Thyroid gland (tissue), 4 donors: ENCODE measurements around the gene OR2G6. TPM values are rescaled to one million over a fixed set of nuclear protein-coding genes. Genes with fewer than 3 reads are reported as not detected.
"Not testable (repeated sequence)": the region's sequence is repeated elsewhere in the genome, so short reads cannot be mapped to it uniquely, and the experiment has no call there.

Experiments
- DNase-seq, 2 donors: peaks; one replicate each; pipeline ENCODE4 v3.0.0-alpha.2; 2019
- H3K27ac ChIP-seq, 3 donors: fragments of 200-600 bp; sonication (generic); 1 replicate in 2 of 3; 2 replicates in 1 of 3; pipeline ENCODE4 v1.5.1; 2016 to 2019; ENCODE audit warnings: mild to moderate bottlenecking in 1 of 3, moderate library complexity in 1 of 3
- H3K27me3 ChIP-seq: fragments of 200-600 bp; sonication (generic); one replicate; pipeline ENCODE4 v1.5.1; 2019
- H3K36me3 ChIP-seq, 2 donors: fragments of 200-600 bp; sonication (generic); one replicate each; pipeline ENCODE4 v1.5.1; 2016 to 2019
- H3K4me1 ChIP-seq, 2 donors: fragments of 200-600 bp; sonication (generic); one replicate each; pipeline ENCODE4 v1.5.1; 2017 to 2019
- H3K4me3 ChIP-seq, 3 donors: fragments of 200-600 bp; sonication (generic); replicated peaks in 1 of 3; 1 replicate in 2 of 3; 2 replicates in 1 of 3; pipeline ENCODE4 v1.5.1; 2016; ENCODE audit warnings: mild to moderate bottlenecking in 1 of 3
- H3K9me3 ChIP-seq: fragments of 200-600 bp; sonication (generic); one replicate; pipeline ENCODE4 v1.5.1; 2017
- CTCF ChIP-seq, 6 experiments: fragments of 200-600 bp in 3 of 6; fragments of 450-650 bp in 3 of 6; sonication (generic) in 3 of 6; IDR thresholded peaks; one replicate each; pipeline ENCODE4 v1.5.1; 2016 to 2019; ENCODE audit warnings: antibody characterized with exemption in 6 of 6, mild to moderate bottlenecking in 2 of 6, inconsistent platforms in 1 of 6, moderate library complexity in 1 of 6
- POLR2A ChIP-seq, 2 donors: fragments of 450-650 bp; IDR thresholded peaks; one replicate each; pipeline ENCODE4 v1.6.1; 2017; ENCODE audit warnings: antibody characterized with exemption in 2 of 2, mild to moderate bottlenecking in 2 of 2, moderate library complexity in 1 of 2
- WGBS, 2 donors: methylation state at CpG; one replicate each; pipeline ENCODE4 v1.1.5; 2017; 5-methylcytosine and 5-hydroxymethylcytosine counted together
- intact Hi-C: fragments of 100-400 bp; cut with DNase I; formaldehyde crosslinking; loops from one replicate; pipeline ENCODE4 v1.15.1; 2023
- total RNA-seq, 4 donors: library from RNA; depleted of rRNA; stranded (reverse); fragments of >200 nt; gene quantifications; one replicate each; pipeline ENCODE4 v1.2.3, GENCODE V29; 2016

OR2G6 gene
- total RNA-seq, 4 donors from 2014 or later = not detected

GRCh38 chr1:248521856-248522255 is 14.0 kb downstream of the OR2G6 start:
- no peaks in the 10 kb centered on the region for H3K4me1 ChIP-seq
- TF ChIP-seq CTCF (IDR thresholded peaks at IDR 0.05) (no peak), POLR2A (IDR thresholded peaks at IDR 0.05) (no peak)
- intact Hi-C loops = no loop called here
- WGBS, 2 donors = 90% methylated on average over 12 of the region's 12 CpGs
- H3K4me3 ChIP-seq = no peak overlapping the region
- H3K27ac ChIP-seq = no peak overlapping the region
- no peaks in the 10 kb centered on the region for H3K36me3 ChIP-seq
- H3K27me3 ChIP-seq = no peaks in the 10 kb centered on the region
- H3K9me3 ChIP-seq = no peaks in the 10 kb centered on the region
- no peak for DNase-seq

- H3K27ac ChIP-seq, H3K4me3 ChIP-seq, DNase-seq, H3K4me1 ChIP-seq, H3K27me3 ChIP-seq, H3K36me3 ChIP-seq, intact Hi-C loops, H3K9me3 ChIP-seq: not testable (repeated sequence)
These were observed 29.6 kb downstream of the OR2G6 start for GRCh38 chr1:248537449-248537848.

- H3K36me3 ChIP-seq, intact Hi-C loops, H3K27me3 ChIP-seq, H3K9me3 ChIP-seq, H3K4me3 ChIP-seq, H3K27ac ChIP-seq, H3K4me1 ChIP-seq, DNase-seq: not testable (repeated sequence)
- no CpG with 5 or more reads among the region's 2 CpGs for WGBS, 2 donors
These were observed 39.5 kb downstream of the OR2G6 start for GRCh38 chr1:248547383-248547782.

GRCh38 chr1:248551027-248551426 is 43.2 kb downstream of the OR2G6 start:
- intact Hi-C loops = not testable (repeated sequence)

GRCh38 chr1:248562672-248563071 is 54.8 kb downstream of the OR2G6 start, which contains the start of gene OR2T29:
OR2T29 (minus strand) TSS chr1:248562772; CDS start chr1:248559491, 3,281 bp downstream.
- H3K4me1 ChIP-seq, H3K36me3 ChIP-seq, DNase-seq, H3K4me3 ChIP-seq, H3K9me3 ChIP-seq, intact Hi-C loops, H3K27ac ChIP-seq, H3K27me3 ChIP-seq: not testable (repeated sequence)
- 72 to 83% methylated on average over 1 to 2 of the region's 3 CpGs for WGBS, 2 donors

More at GRCh38 chr1:248551027-248551426, 43.2 kb downstream of the OR2G6 start:
- H3K27ac ChIP-seq, DNase-seq, H3K36me3 ChIP-seq, H3K4me1 ChIP-seq, H3K27me3 ChIP-seq, H3K9me3 ChIP-seq, H3K4me3 ChIP-seq: not testable (repeated sequence)
- WGBS, 2 donors = no CpG with 5 or more reads among the region's 6 CpGs

GRCh38 chr1:248565530-248566373 is 57.9 kb downstream of the OR2G6 start:
- H3K4me3 ChIP-seq, H3K36me3 ChIP-seq, H3K27me3 ChIP-seq, H3K9me3 ChIP-seq, H3K27ac ChIP-seq, intact Hi-C loops, DNase-seq, H3K4me1 ChIP-seq: not testable (repeated sequence)
- WGBS, 2 donors = 66 to 72% methylated on average over 11 of the region's 11 CpGs

GRCh38 chr1:248569049-248569448 is 61.2 kb downstream of the OR2G6 start:
- H3K4me1 ChIP-seq, H3K27me3 ChIP-seq, intact Hi-C loops, H3K36me3 ChIP-seq, H3K4me3 ChIP-seq, DNase-seq, H3K27ac ChIP-seq, H3K9me3 ChIP-seq: not testable (repeated sequence)
- 32 to 33% methylated on average over 2 of the region's 2 CpGs for WGBS, 2 donors

- DNase-seq, H3K4me1 ChIP-seq, H3K4me3 ChIP-seq, H3K27me3 ChIP-seq, H3K9me3 ChIP-seq, H3K36me3 ChIP-seq, intact Hi-C loops, H3K27ac ChIP-seq: not testable (repeated sequence)
- 81 to 89% methylated on average over 3 of the region's 3 CpGs for WGBS, 2 donors
These were observed 62.9 kb downstream of the OR2G6 start for GRCh38 chr1:248570811-248571210.

GRCh38 chr1:248572049-248572448 is 64.2 kb downstream of the OR2G6 start:
- H3K4me3 ChIP-seq, H3K36me3 ChIP-seq, intact Hi-C loops, DNase-seq, H3K27me3 ChIP-seq, H3K9me3 ChIP-seq, H3K27ac ChIP-seq, H3K4me1 ChIP-seq: not testable (repeated sequence)
- no CpG with 5 or more reads among the region's 1 CpG for WGBS, 2 donors

GRCh38 chr1:248573856-248574255 is 66.0 kb downstream of the OR2G6 start:
- DNase-seq, H3K9me3 ChIP-seq, H3K36me3 ChIP-seq, H3K4me1 ChIP-seq, intact Hi-C loops, H3K27ac ChIP-seq, H3K4me3 ChIP-seq, H3K27me3 ChIP-seq: not testable (repeated sequence)
- 81 to 83% methylated on average over 5 of the region's 8 CpGs for WGBS, 2 donors

- H3K9me3 ChIP-seq, H3K27ac ChIP-seq, DNase-seq, H3K27me3 ChIP-seq, H3K4me1 ChIP-seq, H3K4me3 ChIP-seq, H3K36me3 ChIP-seq, intact Hi-C loops: not testable (repeated sequence)
- 90 to 91% methylated on average over 3 of the region's 3 CpGs for WGBS, 2 donors
These were observed 66.8 kb downstream of the OR2G6 start, which contains the start of gene OR2T34 for GRCh38 chr1:248574657-248575056. OR2T34 (minus strand) TSS chr1:248574757; CDS start chr1:248574757, 0 bp downstream.
